ENCODE data around the gene SECISBP2L.

Gene SECISBP2L

GRCh38 chr15:48955370-48955769, 90.9 kb downstream of the SECISBP2L start:
- no peak for DNase-seq
- TF ChIP-seq CTCF (IDR thresholded peaks at IDR 0.05; ENCODE audit: low read depth, low read length): no peak

GRCh38 chr15:48954538-48954937, 91.7 kb downstream of the SECISBP2L start:
- no peaks in the 10 kb centered on the region for H3K9me3 ChIP-seq (ENCODE audit: severe bottlenecking)
- TF ChIP-seq CTCF (IDR thresholded peaks at IDR 0.05; ENCODE audit: low read depth, low read length): no peak
- H3K36me3 ChIP-seq: no peaks in the 10 kb centered on the region
- no peak for DNase-seq
- H3K27ac ChIP-seq: no peak overlapping the region
- H3K4me3 ChIP-seq (ENCODE audit: low read depth, low read length): no peak overlapping the region
- H3K27me3 ChIP-seq (ENCODE audit: insufficient read depth, low read depth, severe bottlenecking): no peaks in the 10 kb centered on the region

More at GRCh38 chr15:48955370-48955769, 90.9 kb downstream of the SECISBP2L start:
- Histone ChIP-seq H3K27ac (no peak overlapping the region), H3K27me3 (ENCODE audit: insufficient read depth, low read depth, severe bottlenecking) (no peaks in the 10 kb centered on the region), H3K4me3 (ENCODE audit: low read depth, low read length) (no peak overlapping the region), H3K36me3 (no peaks in the 10 kb centered on the region), H3K9me3 (ENCODE audit: severe bottlenecking) (no peaks in the 10 kb centered on the region)

- no peak for DNase-seq
Measured at GRCh38 chr15:48946840-48947187, 99.4 kb downstream of the SECISBP2L start.

GRCh38 chr15:48946074-48946839, 100.0 kb downstream of the SECISBP2L start:
- Histone ChIP-seq H3K27ac (no peak overlapping the region), H3K36me3 (no peaks in the 10 kb centered on the region), H3K9me3 (ENCODE audit: severe bottlenecking) (no peaks in the 10 kb centered on the region), H3K4me3 (ENCODE audit: low read depth, low read length) (no peak overlapping the region), H3K27me3 (ENCODE audit: insufficient read depth, low read depth, severe bottlenecking) (no peaks in the 10 kb centered on the region)
- no peak for TF ChIP-seq CTCF (IDR thresholded peaks at IDR 0.05; ENCODE audit: low read depth, low read length)
- DNase-seq: no peak

More at GRCh38 chr15:48946840-48947187, 99.4 kb downstream of the SECISBP2L start:
- Histone ChIP-seq H3K9me3 (ENCODE audit: severe bottlenecking) (no peaks in the 10 kb centered on the region), H3K4me3 (ENCODE audit: low read depth, low read length) (no peak overlapping the region), H3K36me3 (no peaks in the 10 kb centered on the region), H3K27ac (no peak overlapping the region), H3K27me3 (ENCODE audit: insufficient read depth, low read depth, severe bottlenecking) (no peaks in the 10 kb centered on the region)
- TF ChIP-seq CTCF (IDR thresholded peaks at IDR 0.05; ENCODE audit: low read depth, low read length): no peak

GRCh38 chr15:48945386-48945785, 100.9 kb downstream of the SECISBP2L start:
- no peak for TF ChIP-seq CTCF (IDR thresholded peaks at IDR 0.05; ENCODE audit: low read depth, low read length)
- Histone ChIP-seq H3K27ac (no peak overlapping the region), H3K27me3 (ENCODE audit: insufficient read depth, low read depth, severe bottlenecking) (no peaks in the 10 kb centered on the region), H3K4me3 (ENCODE audit: low read depth, low read length) (no peak overlapping the region), H3K9me3 (ENCODE audit: severe bottlenecking) (no peaks in the 10 kb centered on the region), H3K36me3 (no peaks in the 10 kb centered on the region)
- no peak for DNase-seq

- DNase-seq: no peak
- Histone ChIP-seq H3K9me3 (ENCODE audit: severe bottlenecking) (no peaks in the 10 kb centered on the region), H3K27me3 (ENCODE audit: insufficient read depth, low read depth, severe bottlenecking) (no peaks in the 10 kb centered on the region), H3K4me3 (ENCODE audit: low read depth, low read length) (no peak overlapping the region), H3K36me3 (no peaks in the 10 kb centered on the region), H3K27ac (no peak overlapping the region)
- no peak for TF ChIP-seq CTCF (IDR thresholded peaks at IDR 0.05; ENCODE audit: low read depth, low read length)
Measured at GRCh38 chr15:48941904-48942303, 104.3 kb downstream of the SECISBP2L start.
